ENCODE results near the gene FAM98C.

DNA sequence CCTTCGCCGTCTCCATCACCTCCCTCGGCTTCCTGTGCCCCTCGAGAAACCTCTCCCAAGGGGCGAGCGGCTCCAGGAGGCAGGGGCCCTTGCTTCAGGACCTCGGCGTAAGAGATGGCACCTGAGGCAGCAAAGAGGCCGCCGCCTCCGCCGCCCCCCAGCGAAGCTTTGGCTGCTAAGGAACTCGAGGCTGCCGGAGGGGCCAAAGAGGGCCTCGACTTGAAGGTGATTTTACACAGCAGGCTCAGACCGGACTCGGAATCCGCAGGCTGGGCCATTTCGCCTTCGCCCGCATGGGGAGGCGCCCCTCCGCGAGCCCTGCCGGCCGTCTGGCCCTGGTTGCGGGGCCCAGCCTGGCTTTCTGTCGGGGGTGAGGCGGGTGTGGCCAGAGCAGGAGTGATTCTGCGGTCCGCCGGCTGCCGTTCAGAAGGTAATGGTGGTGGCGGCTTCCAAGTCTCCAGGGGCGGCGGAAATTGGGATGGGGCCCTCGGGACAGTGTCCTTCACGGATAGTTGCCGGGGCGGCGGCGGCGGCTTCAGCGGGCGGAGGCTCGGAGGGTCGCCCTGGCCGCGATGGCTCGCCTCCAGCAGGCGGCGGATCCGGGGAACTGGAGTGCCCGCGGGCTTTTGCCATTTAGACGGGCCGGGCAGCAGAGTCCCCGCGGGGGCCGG, 16.5 kb upstream of the FAM98C start:
- TF ChIP-seq POLR2AphosphoS5 (IDR thresholded peaks at IDR 0.05) (no peak), EP300 (IDR thresholded peaks at IDR 0.05) (no peak), POLR2A (IDR thresholded peaks at IDR 0.05) (no peak)
- TF ChIP-seq, protein P1, sequence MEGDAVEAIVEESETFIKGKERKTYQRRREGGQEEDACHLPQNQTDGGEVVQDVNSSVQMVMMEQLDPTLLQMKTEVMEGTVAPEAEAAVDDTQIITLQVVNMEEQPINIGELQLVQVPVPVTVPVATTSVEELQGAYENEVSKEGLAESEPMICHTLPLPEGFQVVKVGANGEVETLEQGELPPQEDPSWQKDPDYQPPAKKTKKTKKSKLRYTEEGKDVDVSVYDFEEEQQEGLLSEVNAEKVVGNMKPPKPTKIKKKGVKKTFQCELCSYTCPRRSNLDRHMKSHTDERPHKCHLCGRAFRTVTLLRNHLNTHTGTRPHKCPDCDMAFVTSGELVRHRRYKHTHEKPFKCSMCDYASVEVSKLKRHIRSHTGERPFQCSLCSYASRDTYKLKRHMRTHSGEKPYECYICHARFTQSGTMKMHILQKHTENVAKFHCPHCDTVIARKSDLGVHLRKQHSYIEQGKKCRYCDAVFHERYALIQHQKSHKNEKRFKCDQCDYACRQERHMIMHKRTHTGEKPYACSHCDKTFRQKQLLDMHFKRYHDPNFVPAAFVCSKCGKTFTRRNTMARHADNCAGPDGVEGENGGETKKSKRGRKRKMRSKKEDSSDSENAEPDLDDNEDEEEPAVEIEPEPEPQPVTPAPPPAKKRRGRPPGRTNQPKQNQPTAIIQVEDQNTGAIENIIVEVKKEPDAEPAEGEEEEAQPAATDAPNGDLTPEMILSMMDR (IDR thresholded peaks at IDR 0.05) = no peak

Measured in upper lobe of left lung (tissue), 4 donors.